ENCODE results near the gene CLINT1. TPM values are rescaled to one million over a fixed set of nuclear protein-coding genes. Genes with fewer than 3 reads are reported as not detected.

Gene CLINT1
- 72.4 to 75.5 TPM (median 73.8 TPM) in 3 replicates for total RNA-seq
- long read RNA-seq, transcript CLINT1-207 (12 exons, 2,346 nt) = minor isoform, 56 of 154 reads
- long read RNA-seq, transcript CLINT1-201 (12 exons, 3,440 nt) = major isoform, 76 of 154 reads
- long read RNA-seq, partial matches to known transcripts = 4 of 154 reads
- long read RNA-seq, other reads (novel, unspliced or antisense) = 18 of 154 reads

DNA sequence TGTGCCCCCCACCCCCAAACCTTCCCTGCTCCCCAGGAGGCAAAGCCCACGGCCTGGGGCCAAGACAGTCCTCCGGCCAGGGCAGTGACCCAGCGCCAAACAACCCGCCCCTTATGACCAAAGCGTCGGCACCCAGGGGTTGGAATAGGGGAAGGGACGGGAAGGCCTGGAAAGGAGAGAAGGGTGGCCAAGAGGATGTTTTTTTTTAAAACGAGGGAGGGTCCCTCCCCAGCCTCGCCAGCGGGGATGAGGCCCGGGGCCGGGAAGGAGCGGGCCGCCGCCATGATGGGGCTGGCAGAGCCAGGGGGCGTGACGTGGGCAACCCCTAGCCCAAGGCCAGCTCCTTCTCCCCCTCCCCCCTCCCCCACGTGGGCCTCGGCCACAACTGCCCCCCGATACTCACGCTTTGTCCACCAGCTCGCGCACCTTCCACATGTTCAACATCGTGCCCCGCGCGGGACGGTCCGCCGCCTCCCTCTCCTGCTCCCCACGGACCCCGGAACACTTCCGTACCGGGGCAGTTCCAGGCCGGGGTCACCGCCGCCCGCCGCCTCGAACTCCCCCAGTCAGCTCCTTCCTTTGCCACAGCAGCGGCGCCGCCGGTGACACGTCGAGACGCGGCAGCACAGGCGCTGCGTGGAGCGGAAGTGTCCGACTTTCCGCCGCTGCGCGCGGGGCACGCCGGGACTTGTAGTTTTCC is at the start of gene CLINT1:
Gene CLINT1, minus strand, starts transcription at position 619 of the 700 bp plus-strand sequence. Its CDS starts 175 bp downstream, at position 444.
- Mint-ChIP-seq H3K27me3 (ENCODE audit: low read depth) (no peaks in the 10 kb centered on the region), H3K27ac (ENCODE audit: unreplicated experiment) (peak within 1 kb of the TSS; percentile 98), H3K4me3 (ENCODE audit: unreplicated experiment) (peak within 1 kb of the TSS; percentile 95), H3K36me3 (ENCODE audit: low read depth) (peaks cover 2% of the 10 kb centered on the region), H3K4me1 (ENCODE audit: low read depth) (peaks cover 45% of the 10 kb centered on the region), H3K9me3 (ENCODE audit: low read depth) (no peaks in the 10 kb centered on the region)
- TF ChIP-seq, protein P1, sequence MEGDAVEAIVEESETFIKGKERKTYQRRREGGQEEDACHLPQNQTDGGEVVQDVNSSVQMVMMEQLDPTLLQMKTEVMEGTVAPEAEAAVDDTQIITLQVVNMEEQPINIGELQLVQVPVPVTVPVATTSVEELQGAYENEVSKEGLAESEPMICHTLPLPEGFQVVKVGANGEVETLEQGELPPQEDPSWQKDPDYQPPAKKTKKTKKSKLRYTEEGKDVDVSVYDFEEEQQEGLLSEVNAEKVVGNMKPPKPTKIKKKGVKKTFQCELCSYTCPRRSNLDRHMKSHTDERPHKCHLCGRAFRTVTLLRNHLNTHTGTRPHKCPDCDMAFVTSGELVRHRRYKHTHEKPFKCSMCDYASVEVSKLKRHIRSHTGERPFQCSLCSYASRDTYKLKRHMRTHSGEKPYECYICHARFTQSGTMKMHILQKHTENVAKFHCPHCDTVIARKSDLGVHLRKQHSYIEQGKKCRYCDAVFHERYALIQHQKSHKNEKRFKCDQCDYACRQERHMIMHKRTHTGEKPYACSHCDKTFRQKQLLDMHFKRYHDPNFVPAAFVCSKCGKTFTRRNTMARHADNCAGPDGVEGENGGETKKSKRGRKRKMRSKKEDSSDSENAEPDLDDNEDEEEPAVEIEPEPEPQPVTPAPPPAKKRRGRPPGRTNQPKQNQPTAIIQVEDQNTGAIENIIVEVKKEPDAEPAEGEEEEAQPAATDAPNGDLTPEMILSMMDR (IDR thresholded peaks at IDR 0.05) = peak; percentile 25
- peak; percentile 97 for DNase-seq (ENCODE audit: low spot score)

DNA sequence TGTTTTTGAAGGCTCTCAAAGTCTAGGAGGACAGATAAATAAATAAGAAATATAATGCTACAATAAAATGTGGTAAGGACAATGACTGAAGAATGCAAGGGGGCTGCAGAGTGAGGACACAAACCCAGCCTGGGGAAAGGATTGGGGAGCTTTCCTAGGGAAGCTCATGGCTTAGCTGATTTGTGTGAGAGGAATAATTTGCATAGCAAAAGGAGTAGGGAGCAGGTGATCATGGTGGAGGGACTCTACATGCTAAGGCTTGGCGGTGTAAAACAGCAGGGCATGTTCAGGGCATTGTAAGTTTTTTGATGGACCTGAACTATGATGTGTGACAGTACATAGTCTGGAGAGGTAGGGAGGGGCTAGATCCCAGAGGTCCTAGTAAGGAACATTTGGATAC is 49.5 kb upstream of the CLINT1 start:
- DNase-seq (ENCODE audit: low spot score) = no peak
- Mint-ChIP-seq H3K4me1 (ENCODE audit: low read depth) (peaks cover under 1% of the 10 kb centered on the region), H3K4me3 (ENCODE audit: unreplicated experiment) (no peak overlapping the region), H3K36me3 (ENCODE audit: low read depth) (no peaks in the 10 kb centered on the region), H3K27me3 (ENCODE audit: low read depth) (no peaks in the 10 kb centered on the region), H3K27ac (ENCODE audit: unreplicated experiment) (no peak overlapping the region), H3K9me3 (ENCODE audit: low read depth) (no peaks in the 10 kb centered on the region)
- TF ChIP-seq, protein P1 (IDR thresholded peaks at IDR 0.05) = no peak

DNA sequence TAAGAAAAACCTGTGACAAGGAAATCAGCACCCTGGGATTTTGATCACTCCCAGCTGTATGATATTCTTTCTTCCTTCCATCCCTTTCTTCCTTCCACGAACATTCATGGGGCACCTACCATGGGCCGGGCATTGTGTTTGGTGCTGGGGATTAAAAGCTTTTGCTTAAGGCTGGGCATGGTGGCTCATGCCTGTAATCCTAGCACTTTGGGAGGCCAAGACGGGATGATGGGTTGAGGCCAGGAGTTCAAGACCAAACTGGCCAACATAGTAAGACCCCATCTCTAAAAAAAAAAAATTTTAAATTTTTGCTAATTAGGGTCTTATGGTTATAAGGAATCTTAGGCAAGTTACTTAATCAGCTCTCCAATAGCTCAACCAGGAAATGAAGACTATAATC is 48.5 kb upstream of the CLINT1 start:
- Mint-ChIP-seq H3K4me3 (ENCODE audit: unreplicated experiment) (no peak overlapping the region), H3K27me3 (ENCODE audit: low read depth) (no peaks in the 10 kb centered on the region)
- TF ChIP-seq, protein P1 (IDR thresholded peaks at IDR 0.05) = no peak

DNA sequence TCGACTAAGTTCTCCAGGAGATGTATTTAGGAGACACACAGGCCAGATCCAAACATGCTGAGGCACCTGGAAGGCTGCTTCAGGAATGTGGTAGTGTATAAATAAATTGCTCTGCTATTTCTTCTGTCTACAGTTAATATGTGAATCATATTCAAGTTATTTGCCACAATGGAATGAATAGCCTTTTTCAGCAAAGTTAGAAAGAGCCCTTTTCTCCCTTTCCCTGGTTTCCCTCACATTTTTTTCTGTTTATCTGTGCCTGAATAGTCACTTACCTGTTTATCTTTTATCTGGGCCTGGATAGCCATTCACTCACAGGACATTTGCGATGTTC is 44.1 kb upstream of the CLINT1 start:
- Mint-ChIP-seq H3K36me3 (ENCODE audit: low read depth) (no peaks in the 10 kb centered on the region), H3K4me1 (ENCODE audit: low read depth) (peaks cover 12% of the 10 kb centered on the region), H3K4me3 (ENCODE audit: unreplicated experiment) (no peak overlapping the region), H3K27me3 (ENCODE audit: low read depth) (no peaks in the 10 kb centered on the region), H3K9me3 (ENCODE audit: low read depth) (no peaks in the 10 kb centered on the region), H3K27ac (ENCODE audit: unreplicated experiment) (peak overlapping the region; percentile 46)
- TF ChIP-seq, protein P1 (IDR thresholded peaks at IDR 0.05) = no peak
- DNase-seq (ENCODE audit: low spot score) = no peak

More for the DNA sequence above, 48.5 kb upstream of the CLINT1 start:
- Mint-ChIP-seq H3K27ac (ENCODE audit: unreplicated experiment) (no peak overlapping the region), H3K9me3 (ENCODE audit: low read depth) (no peaks in the 10 kb centered on the region), H3K4me1 (ENCODE audit: low read depth) (peaks cover 11% of the 10 kb centered on the region), H3K36me3 (ENCODE audit: low read depth) (no peaks in the 10 kb centered on the region)
- DNase-seq (ENCODE audit: low spot score) = no peak

DNA sequence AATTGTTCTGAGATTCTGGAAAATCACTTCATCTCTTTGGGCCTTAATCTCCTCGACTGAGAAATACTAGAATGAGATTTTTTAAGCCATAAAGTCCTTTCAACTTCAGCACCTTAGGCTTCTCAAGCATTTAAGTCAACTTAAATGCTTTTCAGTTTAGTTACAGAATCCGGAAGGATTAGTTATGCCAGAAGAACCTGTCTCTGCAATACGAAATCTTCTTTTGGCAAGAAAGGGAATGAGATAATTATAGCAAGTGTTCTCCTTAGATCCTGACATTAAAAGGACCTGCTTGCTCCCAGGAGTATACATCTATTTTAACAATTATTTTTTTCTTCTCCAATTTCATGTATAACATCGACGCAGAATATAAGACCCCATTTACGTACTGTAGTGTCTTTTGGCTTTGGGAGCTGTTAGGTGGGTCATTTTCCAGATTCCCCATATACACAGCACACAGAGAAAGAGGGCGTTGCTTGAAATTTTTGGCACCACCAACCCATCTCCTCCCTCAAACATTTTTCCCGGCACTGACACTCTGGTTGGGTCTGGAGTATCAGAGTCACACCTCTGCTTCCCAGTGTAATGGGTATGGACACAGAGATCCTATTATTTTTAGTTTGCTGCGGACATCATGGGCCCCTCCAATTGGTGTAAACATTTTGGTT is 43.6 kb upstream of the CLINT1 start:
- Mint-ChIP-seq H3K9me3 (ENCODE audit: low read depth) (no peaks in the 10 kb centered on the region), H3K36me3 (ENCODE audit: low read depth) (no peaks in the 10 kb centered on the region), H3K4me1 (ENCODE audit: low read depth) (peaks cover 12% of the 10 kb centered on the region), H3K27me3 (ENCODE audit: low read depth) (no peaks in the 10 kb centered on the region), H3K27ac (ENCODE audit: unreplicated experiment) (peak overlapping the region; percentile 8), H3K4me3 (ENCODE audit: unreplicated experiment) (no peak overlapping the region)
- no peak for DNase-seq (ENCODE audit: low spot score)
- TF ChIP-seq, protein P1 (IDR thresholded peaks at IDR 0.05) = no peak

All from chondrocyte (in vitro differentiated cells).